HepG2 (cell line): Measurements from ENCODE around the gene OTUB2. TPM values are rescaled to one million over a fixed set of nuclear protein-coding genes. Genes with fewer than 3 reads are reported as not detected.

Source experiments
- BCLAF1 ChIP-seq: fragments of 450-650 bp; IDR thresholded peaks from 2 replicates; pipeline ENCODE4 v1.6.1; 2017; ENCODE audit warnings: mild to moderate bottlenecking
- CBX2 ChIP-seq, 2 experiments: fragments of 200-600 bp in 1 of 2; sonication (generic); formaldehyde crosslinking in 1 of 2; IDR thresholded peaks; 2 replicates each; pipeline versions ENCODE4 v1.7.0 to v1.8.1; 2018 to 2022; ENCODE audit warnings: low read depth in 2 of 2, low read length in 1 of 2, mild to moderate bottlenecking in 1 of 2, missing genetic modification reagents in 1 of 2
- CCDC6 ChIP-seq: sonication (generic); formaldehyde crosslinking; IDR thresholded peaks from 2 replicates; pipeline ENCODE4 v1.8.1; 2022; ENCODE audit warnings: mild to moderate bottlenecking, missing genetic modification reagents, moderate library complexity
- CHD2 ChIP-seq: IDR thresholded peaks from 2 replicates; pipeline ENCODE4 v1.6.1; 2011; ENCODE audit warnings: low read depth, low read length, improper control_type of control experiment
- CREM ChIP-seq, 2 experiments: sonication (generic) in 1 of 2; formaldehyde crosslinking in 1 of 2; IDR thresholded peaks; 2 replicates each; pipeline versions ENCODE4 v1.4.0 to v1.6.1; 2016 to 2020; ENCODE audit warnings: antibody characterized with exemption in 1 of 2, mild to moderate bottlenecking in 1 of 2, missing genetic modification reagents in 1 of 2
- E2F5 ChIP-seq: sonication (generic); formaldehyde crosslinking; conservative IDR thresholded peaks from 2 replicates; pipeline ENCODE4 v1.4.0; 2020; ENCODE audit warnings: missing genetic modification reagents
- ELF1 ChIP-seq: sonication (generic); formaldehyde crosslinking; IDR thresholded peaks from 2 replicates; pipeline ENCODE4 v1.4.0; 2020; ENCODE audit warnings: missing genetic modification reagents
- ELF4 ChIP-seq: sonication (generic); formaldehyde crosslinking; IDR thresholded peaks from 2 replicates; pipeline ENCODE4 v1.5.0; 2020; ENCODE audit warnings: missing genetic modification reagents, mild to moderate bottlenecking, moderate library complexity, borderline replicate concordance
- FLYWCH1 ChIP-seq: sonication (generic); formaldehyde crosslinking; IDR thresholded peaks from 2 replicates; pipeline ENCODE4 v1.8.1; 2023; ENCODE audit warnings: mild to moderate bottlenecking, missing genetic modification reagents
- HOXA5 ChIP-seq: sonication (generic); formaldehyde crosslinking; IDR thresholded peaks from 2 replicates; pipeline ENCODE4 v1.4.0; 2020; ENCODE audit warnings: missing genetic modification reagents
- JARID2 ChIP-seq: sonication (generic); formaldehyde crosslinking; IDR thresholded peaks from 2 replicates; pipeline ENCODE4 v1.8.1; 2023; ENCODE audit warnings: missing genetic modification reagents, inconsistent platforms; ENCODE audit not compliant: insufficient replicate concordance
- MED8 ChIP-seq: sonication (generic); formaldehyde crosslinking; IDR thresholded peaks from 2 replicates; pipeline ENCODE4 v1.8.1; 2023; ENCODE audit warnings: mild to moderate bottlenecking, missing genetic modification reagents; ENCODE audit not compliant: insufficient replicate concordance
- MTA1 ChIP-seq: sonication (generic); formaldehyde crosslinking; IDR thresholded peaks from 2 replicates; pipeline ENCODE4 v1.4.0; 2020; ENCODE audit warnings: missing genetic modification reagents, mild to moderate bottlenecking, borderline replicate concordance
- RFXAP ChIP-seq: sonication (generic); formaldehyde crosslinking; IDR thresholded peaks from 2 replicates; pipeline ENCODE4 v1.4.0; 2020; ENCODE audit warnings: missing genetic modification reagents, borderline replicate concordance
- SOX6 ChIP-seq, 2 experiments: fragments of 450-650 bp in 1 of 2; sonication (generic) in 1 of 2; formaldehyde crosslinking in 1 of 2; IDR thresholded peaks; 2 replicates each; pipeline versions ENCODE4 v1.4.0 to v1.6.1; 2017 to 2020; ENCODE audit warnings: antibody characterized with exemption in 1 of 2, mild to moderate bottlenecking in 1 of 2, missing genetic modification reagents in 1 of 2
- TRIM24 ChIP-seq: sonication (generic); formaldehyde crosslinking; IDR thresholded peaks from 2 replicates; pipeline ENCODE4 v1.8.0; 2022; ENCODE audit warnings: mild to moderate bottlenecking, missing genetic modification reagents
- ZNF292 ChIP-seq: sonication (generic); formaldehyde crosslinking; IDR thresholded peaks from 2 replicates; pipeline ENCODE4 v1.8.1; 2022; ENCODE audit warnings: mild to moderate bottlenecking, low read depth, missing genetic modification reagents, borderline replicate concordance
- ZNF605 ChIP-seq: sonication (generic); formaldehyde crosslinking; IDR thresholded peaks from 2 replicates; pipeline ENCODE4 v1.8.0; 2022; ENCODE audit warnings: mild to moderate bottlenecking, missing genetic modification reagents
- ZSCAN22 ChIP-seq: sonication (generic); formaldehyde crosslinking; IDR thresholded peaks from 2 replicates; pipeline ENCODE4 v1.4.0; 2020; ENCODE audit warnings: mild to moderate bottlenecking, missing genetic modification reagents
- ZSCAN25 ChIP-seq: sonication (generic); formaldehyde crosslinking; IDR thresholded peaks from 2 replicates; pipeline ENCODE4 v1.8.0; 2022; ENCODE audit warnings: mild to moderate bottlenecking, missing genetic modification reagents
- polyA plus RNA-seq, 8 experiments: library from polyadenylated mRNA; depleted of rRNA in 3 of 8; stranded (reverse) in 7 of 8; unstranded in 1 of 8; fragments of >200 nt; fragmentation: Illumina TruSeq in 4 of 8; extraction: Trizol in 4 of 8; gene quantifications; 2 replicates each; pipeline versions ENCODE4 v1.2.1 to v1.2.3, GENCODE V29; 2011 to 2016; ENCODE audit warnings: low read depth in 4 of 8, missing spikeins in 1 of 8, mixed read lengths in 1 of 8; ENCODE audit not compliant: insufficient read depth in 1 of 8
- total RNA-seq, 5 experiments: library from RNA; depleted of rRNA; stranded (reverse); fragments of >200 nt; fragmentation: Illumina TruSeq; extraction: Trizol; gene quantifications; 2 replicates each; pipeline ENCODE4 v1.2.3, GENCODE V29; 2016; ENCODE audit warnings: low read depth in 1 of 5
- TF ChIP-seq, protein P1 (sequence below): sonication (generic); formaldehyde crosslinking; IDR thresholded peaks from 2 replicates; pipeline ENCODE4 v1.8.0; 2022; ENCODE audit warnings: missing genetic modification reagents, mild to moderate bottlenecking, inconsistent platforms, borderline replicate concordance
- TF ChIP-seq, protein P2 (sequence below): sonication (generic); formaldehyde crosslinking; IDR thresholded peaks from 2 replicates; pipeline ENCODE4 v1.5.0; 2020; ENCODE audit warnings: missing genetic modification reagents, mild to moderate bottlenecking, borderline replicate concordance

OTUB2 gene
- total and polyA plus RNA-seq, 2 of the 13 experiments (the other 11 are each of a cell fraction or from before 2014, with no cell fraction given): 2.2 to 2.4 TPM

DNA sequence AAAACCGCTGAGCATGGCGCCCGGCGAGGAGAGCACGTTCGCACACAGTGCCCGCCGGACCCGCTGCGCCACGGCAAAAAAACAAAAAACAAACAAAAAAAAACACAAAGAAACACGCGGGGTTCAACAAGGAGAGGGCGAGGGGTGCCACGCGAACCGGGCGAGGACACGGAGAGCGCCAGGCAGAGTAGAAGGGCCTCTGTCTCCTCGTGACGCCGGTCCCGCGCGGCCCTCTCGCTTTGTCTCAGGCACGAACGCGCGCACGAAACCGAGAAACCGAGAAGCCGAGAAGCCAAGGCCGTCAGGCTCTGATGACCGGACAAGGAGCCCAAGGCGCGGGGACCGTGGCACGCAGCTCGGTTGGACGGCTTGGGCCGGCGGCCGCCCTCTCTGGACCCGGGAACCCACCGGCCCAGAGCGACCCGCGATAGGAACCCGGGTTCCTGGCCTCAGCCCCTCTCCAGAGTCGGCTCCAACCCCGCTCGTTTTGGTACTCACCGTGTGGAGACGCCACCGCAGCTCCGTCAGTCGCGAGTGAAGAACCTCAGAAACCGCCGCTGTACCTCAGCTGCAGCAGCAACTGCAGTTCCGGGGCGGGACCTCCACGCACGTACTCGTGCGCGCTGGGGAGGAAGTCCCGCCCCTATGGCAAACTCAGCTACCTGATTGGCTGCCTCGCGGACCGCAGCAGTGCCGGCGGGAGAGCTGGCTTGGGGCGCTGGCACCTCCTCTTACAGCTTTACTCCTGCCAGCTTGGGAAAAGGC is 54.7 kb downstream of the OTUB2 start, which contains the start of the genes DDX24 and IFI27L1 (continued):
- TF ChIP-seq ZNF605: 0 out of 2 replicates have a peak, but pooled peaks have one; percentile 27
- TF ChIP-seq RFXAP (CRISPR knock-in tag): no peak
- no peak for TF ChIP-seq MTA1 (CRISPR knock-in tag)
- TF ChIP-seq JARID2 (CRISPR knock-in tag): no peak
- TF ChIP-seq ZSCAN25 (CRISPR knock-in tag): no peak
- TF ChIP-seq, protein P1, sequence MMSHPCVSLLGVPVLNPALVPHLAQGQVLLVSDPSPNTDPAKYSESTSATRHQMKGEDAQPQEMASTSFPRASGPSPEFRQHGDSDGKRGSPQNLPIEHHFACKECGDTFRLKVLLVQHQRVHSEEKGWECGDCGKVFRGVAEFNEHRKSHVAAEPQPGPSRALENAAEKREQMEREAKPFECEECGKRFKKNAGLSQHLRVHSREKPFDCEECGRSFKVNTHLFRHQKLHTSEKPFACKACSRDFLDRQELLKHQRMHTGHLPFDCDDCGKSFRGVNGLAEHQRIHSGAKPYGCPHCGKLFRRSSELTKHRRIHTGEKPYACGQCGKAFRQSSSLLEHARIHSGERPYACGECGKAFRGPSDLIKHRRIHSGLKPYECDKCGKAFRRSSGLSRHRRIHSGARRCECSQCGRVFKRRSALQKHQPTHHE: no peak
- TF ChIP-seq HOXA5 (CRISPR knock-in tag): no peak; the same call in 1 of the 2 replicates
- peak; percentile 74 for TF ChIP-seq ELF1
- peak; percentile 92 for TF ChIP-seq E2F5 (CRISPR knock-in tag)
- no peak for TF ChIP-seq MED8
- no peak for TF ChIP-seq ELF4 (CRISPR knock-in tag)
- TF ChIP-seq FLYWCH1: no peak
- no peak for TF ChIP-seq TRIM24 (CRISPR knock-in tag)
- TF ChIP-seq, protein P2, sequence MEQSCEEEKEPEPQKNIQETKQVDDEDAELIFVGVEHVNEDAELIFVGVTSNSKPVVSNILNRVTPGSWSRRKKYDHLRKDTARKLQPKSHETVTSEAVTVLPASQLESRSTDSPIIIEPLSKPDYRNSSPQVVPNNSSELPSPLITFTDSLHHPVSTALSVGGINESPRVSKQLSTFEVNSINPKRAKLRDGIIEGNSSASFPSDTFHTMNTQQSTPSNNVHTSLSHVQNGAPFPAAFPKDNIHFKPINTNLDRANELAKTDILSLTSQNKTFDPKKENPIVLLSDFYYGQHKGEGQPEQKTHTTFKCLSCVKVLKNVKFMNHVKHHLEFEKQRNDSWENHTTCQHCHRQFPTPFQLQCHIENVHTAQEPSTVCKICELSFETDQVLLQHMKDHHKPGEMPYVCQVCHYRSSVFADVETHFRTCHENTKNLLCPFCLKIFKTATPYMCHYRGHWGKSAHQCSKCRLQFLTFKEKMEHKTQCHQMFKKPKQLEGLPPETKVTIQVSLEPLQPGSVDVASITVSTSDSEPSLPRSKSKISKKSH (CRISPR knock-in tag): peak; percentile 78; the same call in 1 of the 2 replicates
- TF ChIP-seq ZNF292 (CRISPR knock-in tag): peak; percentile 98
- TF ChIP-seq CCDC6 (CRISPR knock-in tag): peak; percentile 73; the same call in 1 of the 2 replicates
- TF ChIP-seq CREM (IDR thresholded peaks at IDR 0.05): peak; percentile 66; the same call in 1 of the 2 replicates
- TF ChIP-seq CREM (CRISPR knock-in tag; IDR thresholded peaks at IDR 0.05): no peak
- no peak for TF ChIP-seq BCLAF1
- TF ChIP-seq ZSCAN22 (CRISPR knock-in tag): no peak
- no peak for TF ChIP-seq CHD2
- TF ChIP-seq CBX2 (IDR thresholded peaks at IDR 0.05; ENCODE audit: low read depth, low read length): no peak
- TF ChIP-seq CBX2 (CRISPR knock-in tag; IDR thresholded peaks at IDR 0.05; ENCODE audit: low read depth): no peak
- TF ChIP-seq SOX6 (IDR thresholded peaks at IDR 0.05): no peak
- no peak for TF ChIP-seq SOX6 (CRISPR knock-in tag; IDR thresholded peaks at IDR 0.05)
